Endothelial cell of umbilical vein (primary cell): ENCODE data around the gene PDLIM5. TPM values are rescaled to one million over a fixed set of nuclear protein-coding genes. Genes with fewer than 3 reads are reported as not detected.
A peak's percentile ranks its signal among the peaks of the same experiment; 100 is the strongest.

Experiments
- BruUV-seq: library from RNA; stranded (reverse); fragments of 400-500 nt; replicated peaks from 2 replicates; lab custom pipeline; 2021; lab: Mats Ljungman, UMichigan
- CTCF ChIA-PET: fragments of 300-600, 350-600 bp; sonication (Branson Sonifier 250); formaldehyde crosslinking; loops from one replicate; lab custom pipeline; 2021; ENCODE audit warnings: antibody characterized with exemption, inconsistent platforms; lab: Charles Lee
- POLR2A ChIA-PET: fragments of 300-600, 350-600 bp; sonication (Branson Sonifier 250); formaldehyde crosslinking; loops from one replicate; lab custom pipeline; 2021; ENCODE audit warnings: antibody characterized with exemption, inconsistent platforms; lab: Charles Lee
- DNase-seq: peaks from one replicate; pipeline ENCODE4 v3.0.0-alpha.2; 2011; ENCODE audit warnings: low read depth, low spot score
- FAIRE-seq: peaks from 2 replicates; lab custom pipeline; 2011; peaks lifted over from hg19 to GRCh38; lab: Jason Lieb, UNC
- H2AFZ ChIP-seq: 2 replicates; pipeline ENCODE4 v1.6.0; 2012; ENCODE audit warnings: low read depth, low read length, control low read depth, inconsistent platforms
- H3K27ac ChIP-seq: 2 replicates; pipeline ENCODE4 v1.5.1; 2011; ENCODE audit warnings: low read depth, mild to moderate bottlenecking, control low read depth, low read length, moderate library complexity; ENCODE audit not compliant: insufficient read depth
- H3K27me3 ChIP-seq, 2 experiments: 2 replicates each; pipeline versions ENCODE4 v1.6.0 to v1.6.1; 2011; ENCODE audit warnings: low read length in 2 of 2, mixed read lengths in 1 of 2; ENCODE audit not compliant: control insufficient read depth in 2 of 2, insufficient read depth in 2 of 2
- H3K36me3 ChIP-seq, 2 experiments: 2 replicates in 1 of 2; 3 replicates in 1 of 2; pipeline ENCODE4 v1.5.1; 2011; ENCODE audit warnings: low read length in 2 of 2, mild to moderate bottlenecking in 1 of 2, moderate library complexity in 1 of 2; ENCODE audit not compliant: control insufficient read depth in 2 of 2, insufficient read depth in 2 of 2; ENCODE audit errors: extremely low read depth in 1 of 2
- H3K4me1 ChIP-seq: 3 replicates; pipeline ENCODE4 v1.5.1; 2011; ENCODE audit warnings: mild to moderate bottlenecking, low read length; ENCODE audit not compliant: control insufficient read depth, insufficient read depth; ENCODE audit errors: extremely low read depth
- H3K4me2 ChIP-seq: 2 replicates; pipeline ENCODE4 v1.6.1; 2011; ENCODE audit warnings: low read length, control low read depth, mixed read lengths; ENCODE audit not compliant: insufficient read depth
- H3K4me3 ChIP-seq, 3 experiments: fragments of 200-600 bp in 1 of 3; sonication (generic), shearing (Covaris generic) in 1 of 3; replicated peaks in 1 of 3; 2 replicates each; pipeline ENCODE4 v1.5.1; 2011 to 2016; ENCODE audit warnings: control low read depth in 3 of 3, low read length in 3 of 3, mild to moderate bottlenecking in 2 of 3, inconsistent platforms in 1 of 3, low read depth in 1 of 3, moderate library complexity in 1 of 3; ENCODE audit not compliant: insufficient read depth in 1 of 3
- H3K79me2 ChIP-seq: 2 replicates; pipeline ENCODE4 v1.6.0; 2012; ENCODE audit warnings: low read length, inconsistent platforms; ENCODE audit not compliant: control insufficient read depth, insufficient read depth
- H3K9ac ChIP-seq: replicated peaks from 2 replicates; pipeline ENCODE3; 2011; ENCODE audit warnings: low read length, control low read depth; ENCODE audit not compliant: insufficient read depth; ENCODE audit errors: extremely low read depth
- H3K9me1 ChIP-seq: replicated peaks from 3 replicates; pipeline ENCODE4 v1.6.0; 2011; ENCODE audit warnings: mild to moderate bottlenecking, low read length; ENCODE audit not compliant: control insufficient read depth, insufficient read depth; ENCODE audit errors: extremely low read depth
- H3K9me3 ChIP-seq: replicated peaks from 2 replicates; pipeline ENCODE4 v1.5.1; 2012; ENCODE audit warnings: low read length, inconsistent platforms; ENCODE audit not compliant: control insufficient read depth, insufficient read depth
- H4K20me1 ChIP-seq: replicated peaks from 2 replicates; pipeline ENCODE3; 2011; ENCODE audit warnings: mild to moderate bottlenecking, low read length; ENCODE audit not compliant: control insufficient read depth, insufficient read depth; ENCODE audit errors: extremely low read depth
- CTCF ChIP-seq, 2 donors: IDR thresholded peaks; 1 replicate in 1 of 2; 2 replicates in 1 of 2; pipeline ENCODE4 v1.5.1; 2011; ENCODE audit warnings: low read length in 2 of 2, mild to moderate bottlenecking in 2 of 2, moderate library complexity in 2 of 2, control low read depth in 1 of 2, inconsistent platforms in 1 of 2, low read depth in 1 of 2; ENCODE audit not compliant: insufficient read depth in 1 of 2; ENCODE audit errors: extremely low read depth in 1 of 2
- EZH2 ChIP-seq: IDR thresholded peaks from 2 replicates; pipeline ENCODE4 v1.6.1; 2012; ENCODE audit warnings: borderline replicate concordance, low read depth, mild to moderate bottlenecking, moderate library complexity, low read length, inconsistent platforms; ENCODE audit not compliant: severe bottlenecking
- FOS ChIP-seq: IDR thresholded peaks from 2 replicates; pipeline ENCODE4 v1.6.1; 2011; ENCODE audit warnings: mild to moderate bottlenecking, low read length, moderate library complexity, borderline replicate concordance; ENCODE audit not compliant: insufficient read depth
- GATA2 ChIP-seq: IDR thresholded peaks from 2 replicates; pipeline ENCODE4 v1.7.0; 2011; ENCODE audit warnings: low read depth, mild to moderate bottlenecking, moderate library complexity, mixed read lengths, low read length; ENCODE audit not compliant: insufficient read length, insufficient read depth
- JUN ChIP-seq: IDR thresholded peaks from 2 replicates; pipeline ENCODE4 v1.6.1; 2011; ENCODE audit warnings: borderline replicate concordance, low read depth; ENCODE audit not compliant: insufficient read length, insufficient read depth
- MAX ChIP-seq: IDR thresholded peaks from 2 replicates; pipeline ENCODE4 v1.6.1; 2011; ENCODE audit not compliant: insufficient read depth, insufficient read length
- MYC ChIP-seq: IDR thresholded peaks from one replicate; pipeline ENCODE4 v1.6.1; 2011; ENCODE audit warnings: mild to moderate bottlenecking, low read depth, low read length
- POLR2A ChIP-seq: IDR thresholded peaks from 2 replicates; pipeline ENCODE4 v1.6.1; 2012; ENCODE audit warnings: low read depth, mild to moderate bottlenecking, control low read depth, low read length
- POLR2AphosphoS5 ChIP-seq: IDR thresholded peaks from 2 replicates; pipeline ENCODE4 v1.6.1; 2012; ENCODE audit warnings: low read depth, mild to moderate bottlenecking, control low read depth, low read length, moderate library complexity; ENCODE audit not compliant: insufficient read depth
- dilution Hi-C: fragments of 300-500 bp; cut with MboI; formaldehyde crosslinking; loops from one replicate; pipeline ENCODE4 v1.15.0; 2019; ENCODE audit warnings: low sequenced_read_pairs; ENCODE audit not compliant: extremely low pct_ligation_motif_present
- intact Hi-C: fragments of 100-400 bp; cut with micrococcal nuclease; formaldehyde crosslinking; loops from one replicate; pipeline ENCODE4 v1.10.0; 2022
- polyA plus RNA-seq, 4 experiments: library from polyadenylated mRNA; depleted of rRNA in 3 of 4; stranded (reverse) in 3 of 4; unstranded in 1 of 4; fragments of >200 nt; gene quantifications; 2 replicates each; pipeline versions ENCODE4 v1.2.1 to v1.2.3, GENCODE V29; 2011 to 2012; ENCODE audit warnings: missing spikeins in 1 of 4
- total RNA-seq: library from RNA; stranded (reverse); gene quantifications from 2 replicates; pipeline ENCODE4 v1.2.3, GENCODE V29; 2021

PDLIM5 gene
- total and polyA plus RNA-seq, 2 donors (not counting 3 experiments of a cell fraction or from before 2014, with no cell fraction given): 243 to 310 TPM

- dilution Hi-C loops: no loop called here
- Histone ChIP-seq H3K9me3 (no peaks in the 10 kb centered on the region), H3K27me3 (no peaks in the 10 kb centered on the region), H2AFZ (no peak overlapping the region), H3K4me3 (peak overlapping the region; percentile 60 to 99 (median 98)), H3K4me1 (peaks cover 47% of the 10 kb centered on the region), H3K9ac (peak overlapping the region; percentile 87), H3K79me2 (peaks cover 67% of the 10 kb centered on the region), H3K36me3 (peaks cover 0 to 12% of the 10 kb centered on the region in 2 experiments), H4K20me1 (no peaks in the 10 kb centered on the region), H3K27ac (peak overlapping the region; percentile 80), H3K4me2 (peak overlapping the region; percentile 96), H3K9me1 (no peaks in the 10 kb centered on the region)
- POLR2A ChIA-PET: interaction anchor here (0.7 to 1.4 kb wide), 6 partner anchors 17 to 100 kb away, joined by 3 to 7 read pairs (median 4); no protein-coding TSS in a partner anchor
- DNase-seq (peak; percentile 46), FAIRE-seq (no peak)
- CTCF ChIA-PET: interaction anchor here (0.7 to 5.2 kb wide), 5 partner anchors 21 to 100 kb away, joined by 3 to 62 read pairs (median 3); no protein-coding TSS in a partner anchor
- TSS peak; percentile 88 for BruUV-seq
- intact Hi-C loops: loop anchor here (2.0 to 5.0 kb wide), 2 partner anchors 124 to 149 kb away; no protein-coding TSS in a partner anchor
- TF ChIP-seq POLR2AphosphoS5 (peak; percentile 21), FOS (no peak)
Measured at GRCh38 chr4:94453391-94453963, 1.7 kb downstream of the PDLIM5 start.

GRCh38 chr4:94454405-94454804 lies 2.7 kb downstream of the PDLIM5 start:
- TF ChIP-seq POLR2AphosphoS5: no peak
- no peak for TF ChIP-seq GATA2
- no peak for TF ChIP-seq CTCF (IDR thresholded peaks at IDR 0.05; ENCODE audit: extremely low read depth in 1 of 2, insufficient read depth in 1 of 2, low read depth in 1 of 2, low read length in 2 of 2)
- TF ChIP-seq MAX: no peak
- no peak for TF ChIP-seq EZH2
- no peak for TF ChIP-seq FOS
- no peak for TF ChIP-seq POLR2A
- no peak for TF ChIP-seq MYC
- TF ChIP-seq JUN: no peak
- peak; percentile 62 for DNase-seq

More at GRCh38 chr4:94454405-94454804, 2.7 kb downstream of the PDLIM5 start:
- ChIA-PET CTCF (interaction anchor here (0.8 to 5.2 kb wide), 5 partner anchors 10 to 97 kb away, joined by 3 to 62 read pairs (median 4); no protein-coding TSS in a partner anchor), POLR2A (interaction anchor here (1.1 kb wide), 1 partner anchor 99 kb away, joined by 4 read pairs; no protein-coding TSS in a partner anchor)
- FAIRE-seq: no peak
- Histone ChIP-seq H3K9me1 (no peaks in the 10 kb centered on the region), H2AFZ (no peak overlapping the region), H3K9me3 (no peaks in the 10 kb centered on the region), H3K4me2 (peak overlapping the region; percentile 96), H3K9ac (peak overlapping the region; percentile 87), H4K20me1 (no peaks in the 10 kb centered on the region), H3K27me3 (no peaks in the 10 kb centered on the region), H3K79me2 (peaks cover 77% of the 10 kb centered on the region), H3K4me1 (peaks cover 46% of the 10 kb centered on the region), H3K36me3 (peaks cover 0 to 12% of the 10 kb centered on the region in 2 experiments), H3K4me3 (peak overlapping the region; percentile 60 to 99 (median 98)), H3K27ac (peak overlapping the region; percentile 80)
- BruUV-seq: no TSS peak
- intact Hi-C loops: loop anchor here (5.0 kb wide), 1 partner anchor 123 kb away; no protein-coding TSS in a partner anchor
- dilution Hi-C loops: no loop called here
